IMR-90 (cell line): ENCODE results near the gene ARMH3. TPM values are rescaled to one million over a fixed set of nuclear protein-coding genes. Genes with fewer than 3 reads are reported as not detected.

Experiments
- ATAC-seq: fragments of 200-7000 bp; cut with Tn5 transposase; 2 replicates; pipeline ENCODE4 v1.9.1; 2020; ENCODE audit warnings: low read depth, mild to moderate bottlenecking, moderate library complexity
- BruUV-seq: library from RNA; stranded (reverse); fragments of 400-500 nt; replicated peaks from 2 replicates; lab custom pipeline; 2021; lab: Mats Ljungman, UMichigan
- CTCF ChIA-PET: fragments of 300-600 bp; formaldehyde crosslinking; extraction: SDS; loops from one replicate; lab custom pipeline; 2021; ENCODE audit warnings: antibody characterized with exemption; lab: Yijun Ruan, JAX
- POLR2A ChIA-PET: fragments of 300-600 bp; sonication (Branson Sonifier 250); formaldehyde crosslinking; loops from one replicate; lab custom pipeline; 2022; ENCODE audit warnings: antibody characterized with exemption; ENCODE audit not compliant: unreplicated experiment; lab: Charles Lee
- DNase-seq: peaks from one replicate; pipeline ENCODE4 v3.0.0; 2013
- H2AFZ ChIP-seq: replicated peaks from 2 replicates; pipeline ENCODE3; 2013; ENCODE audit warnings: low read length, mild to moderate bottlenecking; ENCODE audit not compliant: poor library complexity
- H2AK5ac ChIP-seq: 2 replicates; pipeline ENCODE4 v1.6.1; 2013; ENCODE audit warnings: low read depth, low read length, inconsistent platforms
- H2AK9ac ChIP-seq: replicated peaks from 2 replicates; pipeline ENCODE3; 2013; ENCODE audit warnings: mild to moderate bottlenecking, low read depth, low read length, moderate library complexity; ENCODE audit not compliant: poor library complexity
- H2BK120ac ChIP-seq: 2 replicates; pipeline ENCODE4 v1.6.1; 2013; ENCODE audit warnings: low read depth, low read length, inconsistent platforms
- H2BK15ac ChIP-seq: 3 replicates; pipeline ENCODE4 v1.6.1; 2013; ENCODE audit warnings: low read depth, low read length, inconsistent platforms
- H2BK20ac ChIP-seq: 2 replicates; pipeline ENCODE4 v1.6.1; 2013; ENCODE audit warnings: low read depth, mild to moderate bottlenecking, inconsistent platforms, low read length, moderate library complexity
- H2BK5ac ChIP-seq: 2 replicates; pipeline ENCODE4 v1.6.1; 2013; ENCODE audit warnings: mild to moderate bottlenecking, low read depth, low read length, inconsistent platforms; ENCODE audit not compliant: poor library complexity, severe bottlenecking
- H3K14ac ChIP-seq: replicated peaks from 2 replicates; pipeline ENCODE4 v1.6.1; 2013; ENCODE audit warnings: low read depth, low read length, inconsistent platforms
- H3K18ac ChIP-seq: 2 replicates; pipeline ENCODE4 v1.6.1; 2013; ENCODE audit warnings: low read depth, low read length, control low read depth
- H3K23ac ChIP-seq: 2 replicates; pipeline ENCODE4 v1.6.1; 2013; ENCODE audit warnings: low read depth, low read length, inconsistent platforms
- H3K27ac ChIP-seq: 2 replicates; pipeline ENCODE4 v1.5.1; 2013; ENCODE audit warnings: mild to moderate bottlenecking, control low read depth, low read length; ENCODE audit not compliant: insufficient read depth
- H3K27me3 ChIP-seq: 2 replicates; pipeline ENCODE4 v1.6.1; 2013; ENCODE audit warnings: low read length; ENCODE audit not compliant: control insufficient read depth, insufficient read depth
- H3K36me3 ChIP-seq: 2 replicates; pipeline ENCODE4 v1.6.1; 2013; ENCODE audit warnings: low read length, mixed read lengths; ENCODE audit not compliant: control insufficient read depth, insufficient read depth
- H3K4ac ChIP-seq: 2 replicates; pipeline ENCODE4 v1.6.1; 2013; ENCODE audit warnings: low read depth, low read length, inconsistent platforms
- H3K4me1 ChIP-seq: 2 replicates; pipeline ENCODE4 v1.6.1; 2013; ENCODE audit warnings: low read length, mixed read lengths; ENCODE audit not compliant: control insufficient read depth, insufficient read depth
- H3K4me2 ChIP-seq: 2 replicates; pipeline ENCODE4 v1.6.1; 2013; ENCODE audit warnings: low read depth, mild to moderate bottlenecking, control low read depth, low read length, moderate library complexity
- H3K4me3 ChIP-seq: 2 replicates; pipeline ENCODE4 v1.5.1; 2013; ENCODE audit warnings: low read depth, mild to moderate bottlenecking, control low read depth, low read length, moderate library complexity; ENCODE audit not compliant: insufficient read depth
- H3K56ac ChIP-seq: 2 replicates; pipeline ENCODE4 v1.6.1; 2013; ENCODE audit warnings: low read length, inconsistent platforms; ENCODE audit not compliant: insufficient read depth; ENCODE audit errors: extremely low read depth
- H3K79me1 ChIP-seq, 2 experiments: 2 replicates each; pipeline ENCODE4 v1.6.1; 2013; ENCODE audit warnings: low read length in 2 of 2, inconsistent platforms in 1 of 2, low read depth in 1 of 2
- H3K9ac ChIP-seq: 2 replicates; pipeline ENCODE4 v1.6.1; 2013; ENCODE audit warnings: low read depth, low read length, control low read depth
- H3K9me1 ChIP-seq: 2 replicates; pipeline ENCODE4 v1.6.1; 2013; ENCODE audit warnings: low read length, inconsistent platforms; ENCODE audit not compliant: insufficient read depth
- H3K9me3 ChIP-seq: 2 replicates; pipeline ENCODE4 v1.6.1; 2013; ENCODE audit warnings: low read length; ENCODE audit not compliant: control insufficient read depth, insufficient read depth
- H4K20me1 ChIP-seq: 2 replicates; pipeline ENCODE4 v1.6.1; 2013; ENCODE audit warnings: low read length, inconsistent platforms; ENCODE audit not compliant: insufficient read depth
- H4K5ac ChIP-seq: 2 replicates; pipeline ENCODE4 v1.6.1; 2013; ENCODE audit warnings: mild to moderate bottlenecking, low read depth, low read length, control low read depth
- H4K8ac ChIP-seq, 2 experiments: 2 replicates each; pipeline ENCODE4 v1.6.1; 2013; ENCODE audit warnings: low read depth in 2 of 2, low read length in 2 of 2, control low read depth in 1 of 2, inconsistent platforms in 1 of 2
- H4K91ac ChIP-seq: 2 replicates; pipeline ENCODE4 v1.6.1; 2013; ENCODE audit warnings: low read depth, low read length, inconsistent platforms; ENCODE audit not compliant: insufficient read depth
- BHLHE40 ChIP-seq: fragments of 150-350 bp; IDR thresholded peaks from 2 replicates; pipeline ENCODE4 v1.6.1; 2016; ENCODE audit warnings: mild to moderate bottlenecking, low read depth, low read length
- CEBPB ChIP-seq: IDR thresholded peaks from 2 replicates; pipeline ENCODE4 v1.6.1; 2012; ENCODE audit warnings: low read depth, low read length, improper control_type of control experiment
- CHD1 ChIP-seq: IDR thresholded peaks from 2 replicates; pipeline ENCODE4 v1.6.1; 2012; ENCODE audit warnings: low read depth, low read length, improper control_type of control experiment
- ELK1 ChIP-seq: fragments of 150-350 bp; IDR thresholded peaks from 2 replicates; pipeline ENCODE4 v1.6.1; 2016; ENCODE audit warnings: low read depth, mild to moderate bottlenecking, low read length, moderate library complexity, borderline replicate concordance
- FOS ChIP-seq: fragments of 150-350 bp; IDR thresholded peaks from 2 replicates; pipeline ENCODE4 v1.6.1; 2016; ENCODE audit warnings: low read depth, low read length
- MAFK ChIP-seq: IDR thresholded peaks from 2 replicates; pipeline ENCODE4 v1.6.1; 2012; ENCODE audit warnings: low read depth, low read length, improper control_type of control experiment
- MAZ ChIP-seq: IDR thresholded peaks from 2 replicates; pipeline ENCODE4 v1.6.1; 2012; ENCODE audit warnings: low read depth, mild to moderate bottlenecking, low read length, improper control_type of control experiment, moderate library complexity, borderline replicate concordance
- MXI1 ChIP-seq: IDR thresholded peaks from 2 replicates; pipeline ENCODE4 v1.6.1; 2012; ENCODE audit warnings: low read depth, mild to moderate bottlenecking, low read length, moderate library complexity, borderline replicate concordance
- NFE2L2 ChIP-seq: fragments of 150-350 bp; IDR thresholded peaks from 2 replicates; pipeline ENCODE4 v1.6.1; 2016; ENCODE audit warnings: low read depth, mild to moderate bottlenecking, low read length
- POLR2A ChIP-seq: IDR thresholded peaks from 2 replicates; pipeline ENCODE4 v1.6.1; 2012; ENCODE audit warnings: mild to moderate bottlenecking, low read depth, low read length
- RAD21 ChIP-seq: IDR thresholded peaks from 2 replicates; pipeline ENCODE4 v1.6.1; 2012; ENCODE audit warnings: low read length, improper control_type of control experiment
- RCOR1 ChIP-seq: IDR thresholded peaks from 2 replicates; pipeline ENCODE4 v1.6.1; 2012; ENCODE audit warnings: mild to moderate bottlenecking, low read length, improper control_type of control experiment; ENCODE audit not compliant: insufficient replicate concordance
- RFX5 ChIP-seq: IDR thresholded peaks from 2 replicates; pipeline ENCODE4 v1.8.0; 2012; ENCODE audit warnings: low read depth, mild to moderate bottlenecking, low read length, moderate library complexity
- SMC3 ChIP-seq: fragments of 150-350 bp; IDR thresholded peaks from 2 replicates; pipeline ENCODE4 v1.6.1; 2016; ENCODE audit warnings: low read depth, mild to moderate bottlenecking, antibody characterized with exemption, low read length, moderate library complexity
- USF2 ChIP-seq: fragments of 150-350 bp; IDR thresholded peaks from 2 replicates; pipeline ENCODE4 v1.6.1; 2017; ENCODE audit warnings: mild to moderate bottlenecking, antibody characterized with exemption, low read length, low read depth
- dilution Hi-C: fragments of 300-500 bp; cut with HindIII; formaldehyde crosslinking; loops from one replicate; pipeline ENCODE4 v1.14.3; 2018; ENCODE audit warnings: low sequenced_read_pairs; ENCODE audit not compliant: unreplicated experiment
- in situ Hi-C: fragments of 300-500 bp; cut with MboI; formaldehyde crosslinking; loops from 3 replicates; pipeline ENCODE4 v1.14.3; 2019; ENCODE audit warnings: low sequenced_read_pairs, inconsistent platforms, mixed read lengths
- intact Hi-C: fragments of 100-400 bp; cut with micrococcal nuclease; formaldehyde crosslinking; loops from 2 replicates; pipeline ENCODE4 v1.10.0; 2022
- polyA plus RNA-seq, 3 experiments: library from polyadenylated mRNA; depleted of rRNA; stranded (reverse); fragments of >200 nt; gene quantifications; 2 replicates each; pipeline ENCODE4 v1.2.3, GENCODE V29; 2012; ENCODE audit warnings: low replicate concordance in 1 of 3
- total RNA-seq: library from RNA; depleted of rRNA; stranded (reverse); fragments of >200 nt; gene quantifications from 2 replicates; pipeline ENCODE4 v1.2.3, GENCODE V29; 2012

ARMH3 gene
- total and polyA plus RNA-seq, 2 of the 4 experiments (the other 2 are of a cell fraction) = 12.1 to 13.1 TPM

GRCh38 chr10:102040305-102041050, 15.5 kb downstream of the ARMH3 start (continued):
- TF ChIP-seq USF2 = no peak

- POLR2A ChIA-PET = no interaction called here
- H3K4me3 ChIP-seq = no peak overlapping the region
- no peak overlapping the region for H2BK120ac ChIP-seq
- H3K4me2 ChIP-seq = no peak overlapping the region
- CTCF ChIA-PET = no interaction called here
- H4K91ac ChIP-seq = no peak overlapping the region
- H2BK20ac ChIP-seq = no peak overlapping the region
- peaks cover 4% of the 10 kb centered on the region; the same call in 1 of the 2 replicates for H3K9me1 ChIP-seq
- peaks cover 28% of the 10 kb centered on the region for H4K20me1 ChIP-seq
- dilution Hi-C loops = no loop called here
- no peaks in the 10 kb centered on the region for H3K27me3 ChIP-seq
- in situ Hi-C loops = no loop called here
- H3K4me1 ChIP-seq = peaks cover 2% of the 10 kb centered on the region; the same call in 1 of the 2 replicates
- H3K14ac ChIP-seq = no peak overlapping the region
- H4K5ac ChIP-seq = no peak overlapping the region
- intact Hi-C loops = no loop called here
- no peak overlapping the region for H2BK15ac ChIP-seq
- H2AFZ ChIP-seq = no peak overlapping the region
- no peak overlapping the region for H2BK5ac ChIP-seq
- no peak for ATAC-seq
- H2AK5ac ChIP-seq = no peak overlapping the region
- H3K36me3 ChIP-seq = peaks cover 4% of the 10 kb centered on the region; the same call in 1 of the 2 replicates
- DNase-seq = no peak
- H3K23ac ChIP-seq = no peak overlapping the region
- TF ChIP-seq RFX5 = no peak
- no peak for TF ChIP-seq USF2
- no peak for TF ChIP-seq SMC3
- no peak for TF ChIP-seq MAZ
- TF ChIP-seq RAD21 = no peak
- no peak for TF ChIP-seq NFE2L2
- no peak for TF ChIP-seq FOS
- TF ChIP-seq MAFK = no peak
- TF ChIP-seq RCOR1 = no peak
- no peak for TF ChIP-seq CHD1
- no peak for TF ChIP-seq ELK1
- TF ChIP-seq MXI1 = no peak
- TF ChIP-seq POLR2A = no peak
- TF ChIP-seq BHLHE40 = no peak
- no peak for TF ChIP-seq CEBPB
- H3K56ac ChIP-seq = no peak overlapping the region
- no peak overlapping the region for H3K4ac ChIP-seq
- H3K9me3 ChIP-seq = no peaks in the 10 kb centered on the region
- no TSS peak for BruUV-seq
- H3K18ac ChIP-seq = no peak overlapping the region
- no peak overlapping the region for H2AK9ac ChIP-seq
- H3K79me1 ChIP-seq = peaks cover 12 to 35% of the 10 kb centered on the region in 2 experiments; a peak in 3 of 4 replicates
- H3K27ac ChIP-seq = no peak overlapping the region
- H3K9ac ChIP-seq = no peak overlapping the region
- H4K8ac ChIP-seq = no peak overlapping the region
Observed at GRCh38 chr10:102038410-102038809, 17.6 kb downstream of the ARMH3 start.
